GM18861 (cell line): Measurements from ENCODE around the gene ANKRD33B.
"Not testable (repeated sequence)": the region's sequence is repeated elsewhere in the genome, so short reads cannot be mapped to it uniquely, and the experiment has no call there.

Experiments
- ATAC-seq: cut with Tn5 transposase; IDR thresholded peaks from one replicate; pipeline ENCODE4 v1.9.1; 2021; ENCODE audit not compliant: unreplicated experiment

Gene ANKRD33B

DNA sequence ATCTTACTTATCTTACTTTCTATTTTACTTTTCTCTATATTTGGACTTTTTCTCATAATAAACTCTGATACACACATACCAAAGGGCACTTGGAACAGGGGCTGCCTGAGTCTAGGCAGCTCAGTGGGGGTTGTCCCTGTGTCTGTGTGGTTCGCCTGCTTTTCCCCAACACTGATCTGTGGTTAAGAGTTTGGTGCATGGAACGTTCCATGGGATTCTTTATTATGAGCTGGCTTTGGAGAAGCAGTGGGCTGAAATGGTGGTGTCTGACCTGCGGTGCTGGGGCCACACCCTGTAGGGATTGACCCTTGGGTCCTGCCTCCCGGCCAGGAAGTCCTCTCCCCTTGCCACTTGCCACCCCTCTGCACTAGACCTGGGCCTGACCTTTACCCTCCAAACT lies 47.4 kb downstream of the ANKRD33B start:
- ATAC-seq: no peak

DNA sequence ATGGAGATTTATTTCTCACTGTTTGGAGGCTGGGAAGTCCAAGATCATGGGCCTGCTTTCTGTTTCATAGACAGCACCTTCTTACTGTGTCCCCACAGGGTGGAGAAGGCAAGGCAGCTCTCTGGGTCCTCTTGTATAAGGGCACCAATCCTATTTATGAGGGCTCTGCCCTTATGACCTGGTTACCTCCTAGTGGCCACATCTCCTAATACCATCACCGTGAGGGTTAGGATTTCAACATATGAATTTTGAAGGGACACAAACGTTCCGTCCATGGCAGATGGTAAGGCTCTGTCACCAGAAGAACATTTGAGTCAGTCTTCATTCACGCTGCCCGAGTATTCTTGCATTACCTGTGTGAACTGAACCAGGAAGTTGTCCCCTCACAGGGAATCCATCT lies 48.4 kb downstream of the ANKRD33B start:
- no peak for ATAC-seq

DNA sequence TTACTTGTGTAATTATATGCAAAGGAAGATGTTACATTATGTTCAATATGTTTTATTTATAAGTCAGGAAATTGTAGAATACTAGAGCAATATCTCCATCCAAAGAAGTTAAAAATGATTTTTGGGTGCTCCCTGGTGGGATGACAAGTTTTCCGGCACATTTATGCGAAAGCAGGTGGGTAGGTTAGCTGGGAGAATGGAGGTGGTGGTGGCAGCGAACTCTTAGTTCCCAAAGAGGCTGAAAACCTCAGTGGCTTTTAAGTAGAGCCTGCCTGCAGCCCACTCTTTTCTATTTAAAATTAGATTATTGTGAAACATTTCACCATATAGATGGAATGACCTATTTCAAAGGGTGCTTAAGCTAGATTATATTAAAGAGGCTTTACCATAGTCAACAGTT lies 51.8 kb downstream of the ANKRD33B start:
- ATAC-seq: no peak

DNA sequence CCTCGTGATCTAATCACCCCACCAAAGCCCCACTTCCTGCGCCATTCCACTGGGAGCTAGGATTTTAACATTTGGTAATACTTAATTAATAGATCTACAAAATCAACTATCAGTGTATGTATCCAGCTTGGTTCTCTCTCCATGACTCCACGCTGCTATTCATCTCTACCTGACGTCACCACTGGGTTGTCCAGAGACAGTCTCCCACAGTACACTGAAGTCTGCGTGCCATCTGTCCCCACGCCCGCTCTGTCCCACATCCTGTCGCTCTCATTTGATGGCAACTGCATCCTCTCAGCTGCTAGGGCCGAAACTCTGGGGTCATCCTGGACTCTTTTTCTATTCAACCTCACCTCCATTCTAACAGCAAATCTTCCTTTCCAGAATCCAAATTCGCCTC lies 53.2 kb downstream of the ANKRD33B start:
- no peak for ATAC-seq

DNA sequence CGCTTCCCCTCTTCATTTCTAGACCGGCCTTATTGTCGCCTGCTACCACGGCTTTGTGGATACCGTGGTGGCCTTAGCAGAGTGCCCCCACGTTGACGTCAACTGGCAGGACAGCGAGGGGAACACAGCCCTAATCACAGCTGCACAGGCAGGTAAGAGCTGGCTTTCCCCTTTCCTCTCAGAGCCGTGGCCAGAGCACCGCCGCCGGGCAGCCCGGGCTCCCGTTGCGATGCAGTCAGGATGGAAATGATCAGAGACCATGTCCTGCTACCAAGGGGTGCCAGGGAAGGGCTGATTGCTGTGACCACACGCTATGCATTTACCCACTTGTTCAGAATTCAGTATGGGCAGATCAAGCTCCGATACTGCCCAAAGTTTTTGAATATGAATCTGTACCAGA lies 54.4 kb downstream of the ANKRD33B start:
- no peak for ATAC-seq

DNA sequence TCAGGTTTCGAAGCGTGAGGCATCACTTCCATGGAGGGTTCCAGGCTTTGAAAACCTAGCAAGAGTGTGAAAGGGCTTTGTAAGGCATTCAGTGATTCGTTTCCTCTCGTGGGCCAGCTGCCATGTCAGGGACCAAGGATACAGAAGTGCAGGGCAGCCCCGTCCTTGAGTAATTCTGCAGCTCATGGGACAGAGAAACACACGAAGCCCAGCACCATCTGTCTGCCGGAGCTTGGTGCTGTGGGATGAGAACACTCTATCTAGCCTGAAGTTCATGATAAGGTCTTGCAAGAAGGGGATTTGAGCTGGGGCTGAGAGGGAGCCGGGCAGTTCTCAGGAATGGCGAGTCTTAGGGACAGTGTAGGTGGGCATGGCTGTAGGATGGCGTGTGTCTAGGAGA lies 55.8 kb downstream of the ANKRD33B start:
- no peak for ATAC-seq

DNA sequence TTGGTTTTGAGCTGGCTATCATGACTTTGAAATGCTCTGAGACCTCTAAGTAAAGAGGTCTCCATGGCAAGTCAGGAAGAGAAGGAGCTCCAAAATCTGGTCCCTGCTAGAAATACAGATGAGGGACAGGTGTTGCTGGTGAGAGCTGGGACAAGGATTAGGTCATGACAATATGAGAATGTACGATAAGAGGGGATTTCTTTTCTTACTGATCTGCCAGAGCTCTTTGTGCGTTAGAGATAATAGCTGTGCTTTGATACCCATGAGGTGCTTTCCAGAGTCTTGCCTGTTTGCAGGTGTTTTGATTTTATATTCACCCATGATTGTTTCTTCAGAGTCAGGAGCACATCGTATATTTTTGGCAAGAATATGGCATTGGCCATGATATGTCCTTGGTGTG lies 56.5 kb downstream of the ANKRD33B start:
- no peak for ATAC-seq

DNA sequence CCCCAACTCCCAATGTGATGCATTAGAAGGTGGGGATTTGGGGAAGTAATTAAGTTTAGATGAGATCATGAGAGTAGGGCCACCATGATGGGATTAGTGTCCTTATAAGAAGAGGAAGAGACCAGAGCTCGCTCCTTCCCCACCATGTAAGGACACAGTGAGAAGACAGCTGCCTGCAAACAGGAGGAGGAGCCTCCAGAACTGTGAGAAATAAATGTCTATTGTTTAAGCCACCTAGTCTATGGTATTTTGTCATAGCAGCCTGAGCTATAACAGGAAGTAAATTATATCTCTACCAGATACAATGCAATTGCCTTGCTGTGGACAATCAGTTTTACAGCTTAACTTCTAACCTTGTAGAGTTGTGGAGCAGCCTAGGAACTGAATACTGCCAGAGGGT lies 58.0 kb downstream of the ANKRD33B start:
- no peak for ATAC-seq

DNA sequence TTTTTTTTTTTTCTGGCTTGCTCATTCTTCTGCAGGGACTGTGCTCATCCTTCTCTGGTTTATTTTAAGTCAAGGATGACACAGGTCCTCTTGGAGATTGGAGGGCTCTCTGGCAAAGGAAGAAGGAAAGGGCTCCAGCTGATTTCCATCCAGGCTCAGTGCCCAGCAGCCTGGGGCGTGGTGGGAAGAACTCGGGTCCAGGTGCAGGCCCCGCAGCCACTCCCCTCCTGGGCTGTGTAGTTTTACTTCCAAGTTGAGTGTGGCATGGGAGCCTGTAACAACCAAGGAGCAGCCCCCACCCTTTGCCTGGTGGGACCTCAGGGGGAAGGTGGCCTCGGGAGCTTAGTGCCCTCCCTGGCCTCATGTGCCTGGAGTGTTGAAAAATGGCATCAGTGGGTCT lies 58.9 kb downstream of the ANKRD33B start:
- ATAC-seq: no peak

DNA sequence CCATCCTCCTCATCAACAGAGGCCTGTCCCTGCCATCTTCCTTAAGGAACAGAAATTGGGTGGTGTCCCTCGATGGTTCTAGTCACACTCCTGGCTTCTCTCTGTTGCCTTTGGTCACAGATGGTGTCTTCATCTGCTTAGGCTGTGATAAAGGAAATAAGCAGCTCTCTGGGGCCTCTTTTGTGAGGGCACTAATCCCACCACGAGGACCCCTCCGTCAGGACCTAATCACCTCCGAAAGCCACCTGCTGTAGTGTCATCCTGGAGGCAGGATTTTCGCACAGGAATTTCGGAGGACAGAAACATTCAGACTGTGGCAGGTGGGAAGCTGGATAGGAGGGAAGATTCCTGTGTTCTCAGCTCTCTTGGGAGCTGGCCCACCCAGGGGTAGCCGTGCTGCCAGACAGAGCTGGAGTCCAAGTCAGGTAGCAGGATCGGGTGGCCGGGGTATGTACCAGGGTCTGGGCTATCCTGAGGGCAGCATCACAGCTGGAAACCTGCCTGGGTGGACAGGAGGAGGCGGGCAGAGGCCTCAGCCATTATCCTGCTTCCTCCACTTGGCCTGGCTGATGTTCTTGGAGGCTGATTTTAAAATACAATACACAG lies 59.5 kb downstream of the ANKRD33B start:
- ATAC-seq: no peak

DNA sequence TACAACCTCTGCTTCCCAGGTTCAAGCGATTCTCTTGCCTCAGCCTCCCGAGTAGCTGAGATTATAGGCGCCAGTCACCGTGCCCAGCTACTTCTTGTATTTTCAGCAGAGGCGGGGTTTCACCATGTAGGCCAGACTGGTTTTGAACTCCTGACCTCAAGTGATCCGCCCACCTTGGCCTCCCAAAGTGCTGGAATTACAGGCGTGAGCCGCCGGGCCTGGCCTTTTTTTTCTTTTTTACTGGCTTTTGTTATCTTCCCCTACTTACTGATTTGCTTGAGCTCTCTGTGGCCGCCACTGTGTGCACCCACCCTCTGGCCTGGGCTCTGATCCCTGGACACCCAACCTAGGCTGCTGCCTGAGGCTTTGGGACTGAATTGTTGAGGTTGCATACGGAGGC lies 60.3 kb downstream of the ANKRD33B start:
- ATAC-seq: no peak

DNA sequence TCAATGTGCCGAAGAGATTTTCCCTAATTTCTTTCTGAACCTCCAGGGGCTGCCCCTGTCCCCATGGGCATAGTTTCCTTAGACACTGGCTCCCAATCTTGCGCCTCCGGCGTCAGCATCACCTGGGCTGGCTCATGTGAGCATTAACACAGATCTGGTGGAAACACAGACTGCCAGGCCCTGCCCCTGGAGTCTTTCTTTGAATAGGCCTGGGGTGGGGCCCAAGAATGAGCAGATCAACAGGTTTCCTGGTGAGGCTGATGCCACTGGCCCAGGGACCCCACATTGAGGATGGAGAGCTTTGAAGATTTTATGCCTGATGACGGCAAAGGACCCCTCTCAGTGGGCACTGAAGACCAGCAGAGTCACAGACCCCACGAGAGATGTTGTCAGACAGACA lies 60.8 kb downstream of the ANKRD33B start:
- no peak for ATAC-seq

DNA sequence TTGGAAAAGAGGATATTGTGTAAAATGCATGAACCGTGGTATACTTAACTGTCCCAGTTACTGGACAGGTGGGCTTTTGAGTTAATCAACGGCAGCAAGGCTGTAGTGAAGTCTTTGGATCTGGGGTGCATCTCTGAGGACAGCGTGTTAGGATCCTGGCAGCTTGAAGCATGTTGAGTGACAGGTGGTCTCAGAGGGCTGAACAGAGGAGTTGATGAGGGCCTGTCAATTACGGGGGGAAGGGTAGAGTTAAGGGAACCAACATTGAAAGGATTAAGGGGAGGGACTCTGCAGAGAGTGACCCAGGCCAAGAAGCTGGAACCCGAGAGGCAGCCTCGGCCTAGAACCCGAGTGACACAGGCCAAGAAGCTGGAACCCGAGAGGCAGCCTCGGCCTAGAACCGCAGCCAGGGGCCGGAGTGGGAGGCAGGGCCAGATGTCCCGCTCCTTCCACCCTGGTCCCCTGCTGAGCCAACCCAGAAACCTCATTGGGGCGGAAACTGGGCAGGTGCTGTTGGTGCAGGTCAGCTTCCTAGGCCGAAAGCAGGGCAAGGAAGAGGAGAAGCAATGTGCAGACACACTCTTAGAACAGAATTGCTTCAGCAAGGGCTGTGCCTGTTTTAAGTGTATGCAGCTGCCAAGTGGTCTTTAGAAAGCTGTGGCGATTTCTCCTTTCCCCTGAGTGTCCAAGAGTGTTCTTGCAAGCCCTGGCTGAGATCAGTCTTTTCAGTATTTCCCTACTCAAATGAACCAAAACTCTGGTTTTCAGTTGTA lies 62.0 kb downstream of the ANKRD33B start:
- ATAC-seq: no peak

DNA sequence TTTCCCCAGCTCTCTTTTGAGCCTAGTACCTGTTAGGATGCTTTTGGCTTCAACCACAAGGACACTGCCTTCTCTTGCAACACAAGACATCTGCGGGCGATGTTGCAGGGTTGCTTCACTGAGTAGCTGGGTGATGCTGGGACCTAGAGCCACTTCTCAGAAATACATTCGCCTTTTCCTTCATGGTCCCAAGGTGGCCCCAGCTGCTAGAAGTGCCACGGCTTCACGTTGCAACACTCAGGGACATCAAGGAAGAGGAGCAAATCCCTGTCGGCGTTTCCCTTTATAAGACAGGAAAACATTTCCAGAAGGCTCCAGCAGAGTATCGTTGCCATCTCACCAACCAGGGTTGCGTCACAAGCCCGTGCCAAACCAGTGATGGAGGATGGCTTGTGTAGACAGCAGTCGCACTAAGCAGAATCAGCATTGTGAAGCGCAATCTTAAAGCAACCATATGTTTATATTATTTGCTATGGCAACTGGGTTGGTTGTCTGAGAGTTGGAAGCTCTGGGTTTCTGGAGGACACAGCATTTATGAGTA lies 62.7 kb downstream of the ANKRD33B start:
- ATAC-seq: no peak

DNA sequence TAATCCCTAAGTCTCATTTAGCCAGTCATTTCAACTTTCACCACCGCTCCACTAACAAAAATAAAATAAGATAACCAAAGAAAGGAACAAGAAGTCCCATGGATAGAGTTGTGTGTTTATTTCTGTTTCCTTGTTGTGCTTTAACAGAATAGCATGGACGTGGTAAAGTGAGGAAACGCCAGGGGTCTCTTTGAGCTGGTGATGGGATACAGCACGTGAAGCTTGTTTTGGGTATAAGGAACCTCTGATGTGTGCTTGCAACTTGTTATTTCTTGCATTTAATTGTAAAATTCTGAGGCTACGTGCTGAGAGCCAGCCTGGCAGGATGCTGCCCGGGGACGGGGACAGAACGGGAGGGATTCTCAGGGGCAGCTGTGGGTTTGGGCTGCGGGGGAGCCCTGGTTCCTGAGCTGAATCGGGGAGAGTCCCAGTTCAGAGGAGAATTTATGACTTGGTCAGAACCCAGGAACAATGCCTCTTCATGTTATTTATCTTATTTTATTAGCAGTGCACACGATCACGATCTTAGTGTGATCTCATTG lies 63.4 kb downstream of the ANKRD33B start:
- ATAC-seq: peak; percentile 9

DNA sequence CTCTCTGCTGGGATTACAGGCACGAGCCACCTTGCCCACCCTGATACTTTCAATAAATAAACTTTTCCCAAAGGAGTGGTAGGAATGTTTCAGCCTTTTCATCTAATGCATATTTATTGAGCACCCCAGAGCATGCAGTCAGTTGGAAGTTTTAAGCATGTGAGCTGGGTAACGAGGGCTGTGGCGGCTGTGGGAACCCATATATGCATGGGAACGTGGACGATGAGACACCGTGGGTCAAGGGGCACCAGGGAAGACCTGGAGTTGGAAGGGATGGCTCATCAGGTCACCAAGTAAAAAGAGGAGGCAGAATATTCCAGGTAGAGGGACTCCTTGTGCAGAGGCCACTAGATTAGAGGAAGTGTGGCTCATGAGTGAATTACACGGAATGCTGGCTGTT lies 64.7 kb downstream of the ANKRD33B start:
- no peak for ATAC-seq

DNA sequence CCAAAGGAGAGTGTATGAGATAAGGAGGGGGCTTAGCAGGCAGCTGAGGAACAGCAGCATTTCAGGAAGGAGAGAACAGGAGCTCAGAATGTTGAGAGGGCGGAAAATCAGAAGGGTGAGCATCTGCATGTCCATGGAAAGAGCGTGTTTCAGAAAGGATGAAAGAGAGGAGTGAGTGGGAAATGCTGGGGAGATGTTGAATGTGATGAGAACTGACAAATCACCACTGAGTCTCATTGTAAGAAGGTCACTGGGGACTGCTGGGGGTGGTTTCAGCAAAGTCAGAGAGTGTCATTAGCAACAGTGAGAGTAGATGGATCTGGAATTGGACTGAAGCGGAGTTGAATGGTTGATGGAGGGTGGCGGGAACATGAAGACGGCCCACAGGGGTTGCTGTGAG lies 65.8 kb downstream of the ANKRD33B start:
- no peak for ATAC-seq

DNA sequence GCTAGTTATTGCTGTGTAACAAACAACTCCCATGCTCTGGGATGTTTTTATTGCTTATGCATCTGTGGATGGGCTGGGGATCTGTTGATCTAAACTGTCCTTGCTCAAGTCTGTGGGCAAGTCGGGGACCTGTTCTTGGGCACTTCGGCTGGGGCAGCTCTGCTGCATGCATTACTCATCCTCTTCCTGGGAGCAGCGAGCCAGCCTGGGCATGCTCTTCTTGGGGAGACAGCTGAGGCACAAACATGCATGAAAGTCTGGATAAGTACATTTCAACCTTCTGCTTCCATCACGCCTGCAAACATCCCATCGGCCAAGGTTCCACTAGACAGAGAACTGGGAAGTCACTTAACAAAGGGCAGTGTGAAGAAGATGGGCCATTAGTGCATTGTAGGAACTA lies 66.3 kb downstream of the ANKRD33B start:
- ATAC-seq: no peak

DNA sequence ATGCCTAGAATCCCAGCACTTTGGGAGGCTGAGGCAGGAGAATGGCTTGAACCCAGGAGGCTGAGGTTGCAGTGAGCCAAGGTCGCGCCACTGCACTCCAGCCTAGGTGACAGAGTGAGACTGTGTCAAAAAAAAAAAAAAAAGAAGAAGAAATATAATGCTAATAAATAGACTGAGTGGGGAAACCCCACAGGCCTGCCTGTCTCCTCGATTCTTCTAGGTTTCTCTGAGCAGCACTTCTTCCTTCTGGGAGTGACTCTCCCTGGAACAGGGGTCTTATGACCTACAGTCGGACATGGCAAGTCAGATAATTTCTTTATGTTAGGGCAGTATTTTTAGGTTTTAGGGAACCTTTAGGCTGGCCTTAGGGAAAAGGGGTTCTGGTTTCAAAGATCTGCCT lies 66.9 kb downstream of the ANKRD33B start:
- not testable (repeated sequence) for ATAC-seq

DNA sequence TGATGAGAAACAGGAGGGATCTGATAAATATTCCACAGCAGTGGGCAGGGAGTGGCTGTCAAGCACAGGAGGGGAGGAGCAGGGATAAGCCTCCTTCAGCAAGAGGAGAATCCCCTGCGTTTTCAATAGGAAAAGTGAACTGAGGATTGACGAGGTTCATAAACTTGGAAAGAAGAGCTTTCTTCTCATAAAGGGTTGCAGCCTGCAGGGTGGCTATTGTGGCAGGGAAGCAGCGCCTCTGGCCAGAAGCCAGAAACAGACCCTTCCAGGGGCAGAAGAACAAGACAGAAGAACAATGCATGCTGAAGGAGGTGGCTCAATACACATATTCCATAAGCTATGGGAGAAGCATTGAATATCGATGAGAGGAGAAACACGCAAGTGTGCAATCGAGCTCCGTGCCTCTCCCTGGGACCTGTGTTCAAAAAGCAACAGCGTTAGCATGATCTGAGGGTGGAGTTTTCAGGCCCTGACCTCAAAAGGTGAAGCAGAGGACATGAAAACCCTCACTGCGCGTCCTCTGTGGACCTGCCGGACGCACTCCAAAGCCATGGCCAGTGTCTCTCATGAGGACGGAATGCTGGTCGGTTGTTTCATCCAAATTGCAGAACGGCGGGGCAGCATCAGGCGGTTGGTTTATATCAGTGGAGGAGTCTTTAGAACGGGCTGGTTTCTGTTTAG lies 67.6 kb downstream of the ANKRD33B start:
- ATAC-seq: no peak

DNA sequence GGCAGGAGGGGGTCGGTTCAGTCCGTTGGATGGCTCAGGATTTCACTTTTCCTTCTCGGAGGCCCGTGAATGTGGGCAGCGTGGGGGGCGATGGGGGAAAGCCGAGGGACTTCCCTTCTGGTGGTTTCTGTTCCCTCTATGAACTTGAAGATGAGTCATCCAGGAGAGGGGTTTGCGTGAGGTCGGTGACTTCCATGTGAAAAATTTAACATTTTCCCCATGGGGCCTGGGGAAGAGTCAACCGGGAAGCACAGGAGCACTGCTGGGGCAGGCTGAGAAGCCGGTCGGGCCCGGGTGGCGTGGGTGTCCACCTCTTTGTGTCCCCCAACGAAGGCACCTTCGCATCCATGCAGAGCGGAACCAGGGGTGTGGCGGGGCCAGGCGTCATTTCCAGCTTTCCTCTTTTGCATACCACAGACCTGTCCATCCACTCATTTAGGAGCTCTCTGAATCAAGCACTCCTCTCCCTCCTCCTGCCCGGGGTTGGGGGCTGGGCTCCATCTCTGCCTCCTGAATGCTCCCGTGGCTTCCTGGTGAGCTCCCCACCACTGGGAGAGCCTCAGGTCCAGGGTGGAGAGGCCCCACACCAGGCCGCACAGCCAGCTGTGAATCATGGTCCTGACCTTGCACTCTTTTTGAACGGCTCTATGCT lies 68.4 kb downstream of the ANKRD33B start:
- peak; percentile 30 for ATAC-seq
